ENCODE results near the gene INO80.

- TF ChIP-seq CTCF (conservative IDR thresholded peaks at IDR 0.05; ENCODE audit: low read depth, low read length) (no peak), EZH2 (IDR thresholded peaks at IDR 0.05; ENCODE audit: borderline replicate concordance, low read depth, low read length, poor library complexity, severe bottlenecking) (no peak)
These were observed 157.9 kb downstream of the INO80 start for GRCh38 chr15:40958146-40958545.

Data from A673 (cell line).